HepG2 (cell line): Measurements from ENCODE around the gene KANSL3. TPM values are rescaled to one million over a fixed set of nuclear protein-coding genes. Genes with fewer than 3 reads are reported as not detected.

Experiments
- ATAC-seq: fragments of 200-7000 bp; cut with Tn5 transposase; 3 replicates; pipeline ENCODE4 v1.9.1; 2020; ENCODE audit warnings: mild to moderate bottlenecking, moderate library complexity
- BruUV-seq: library from RNA; stranded (reverse); fragments of 400-500 nt; replicated peaks from 2 replicates; lab custom pipeline; 2021; lab: Mats Ljungman, UMichigan
- CTCF ChIA-PET: fragments of 300-600 bp; formaldehyde crosslinking; extraction: SDS; loops from one replicate; lab custom pipeline; 2021; ENCODE audit warnings: low total read pairs, inconsistent platforms, low intra/inter-chr PET ratio; lab: Yijun Ruan, JAX
- POLR2A ChIA-PET: fragments of 350-600 bp; sonication (Branson Sonifier 250); formaldehyde crosslinking; loops from one replicate; lab custom pipeline; 2020; ENCODE audit warnings: antibody characterized with exemption, inconsistent platforms; lab: Yijun Ruan, JAX
- DNase-seq: peaks from one replicate; pipeline ENCODE4 v3.0.0-alpha.2; 2015; ENCODE audit warnings: low spot score
- FAIRE-seq: peaks from 3 replicates; lab custom pipeline; 2011; peaks lifted over from hg19 to GRCh38; lab: Jason Lieb, UNC
- H2AFZ ChIP-seq: one replicate; pipeline ENCODE4 v1.6.1; 2011; ENCODE audit warnings: low read length, inconsistent platforms
- H3K27ac ChIP-seq: fragments of 300-600 bp; 3 replicates; pipeline ENCODE4 v1.8.0; 2011; ENCODE audit warnings: mixed run types, mild to moderate bottlenecking, mixed read lengths, low read length, inconsistent platforms; ENCODE audit not compliant: insufficient read depth; ENCODE audit errors: extremely low read length
- H3K27me3 ChIP-seq, 2 experiments: fragments of 200-600 bp in 1 of 2; 2 replicates in 1 of 2; 3 replicates in 1 of 2; pipeline versions ENCODE4 v1.6.0 to v1.8.0; 2011; ENCODE audit warnings: low read length in 2 of 2, mild to moderate bottlenecking in 2 of 2, moderate library complexity in 2 of 2, inconsistent platforms in 1 of 2; ENCODE audit not compliant: insufficient read depth in 2 of 2, control insufficient read depth in 1 of 2
- H3K36me3 ChIP-seq, 2 experiments: fragments of 200-600 bp in 1 of 2; replicated peaks in 1 of 2; 2 replicates in 1 of 2; 3 replicates in 1 of 2; pipeline versions ENCODE4 v1.5.1 to v1.8.0; 2011; ENCODE audit warnings: low read length in 2 of 2, inconsistent platforms in 1 of 2; ENCODE audit not compliant: insufficient read depth in 2 of 2, control insufficient read depth in 1 of 2
- H3K4me1 ChIP-seq: 2 replicates; pipeline ENCODE4 v1.5.1; 2012; ENCODE audit warnings: low read length, inconsistent platforms; ENCODE audit not compliant: insufficient read depth
- H3K4me2 ChIP-seq: 2 replicates; pipeline ENCODE4 v1.6.0; 2011; ENCODE audit warnings: low read depth, low read length, inconsistent platforms
- H3K4me3 ChIP-seq, 3 experiments: fragments of 200-600 bp in 1 of 3; sonication (generic), shearing (Covaris generic) in 1 of 3; replicated peaks in 1 of 3; 2 replicates each; pipeline ENCODE4 v1.5.1; 2011 to 2016; ENCODE audit warnings: low read length in 3 of 3, inconsistent platforms in 2 of 3, low read depth in 2 of 3, mild to moderate bottlenecking in 2 of 3, control low read depth in 1 of 3, mixed read lengths in 1 of 3; ENCODE audit not compliant: insufficient read depth in 1 of 3
- H3K79me2 ChIP-seq: one replicate; pipeline ENCODE4 v1.6.1; 2011; ENCODE audit warnings: low read length, inconsistent platforms; ENCODE audit not compliant: insufficient read depth
- H3K9ac ChIP-seq: 2 replicates; pipeline ENCODE4 v1.6.0; 2011; ENCODE audit warnings: mild to moderate bottlenecking, low read depth, low read length, inconsistent platforms; ENCODE audit not compliant: insufficient read depth
- H3K9me3 ChIP-seq: 2 replicates; pipeline ENCODE4 v1.5.1; 2012; ENCODE audit warnings: mild to moderate bottlenecking, low read length
- H4K20me1 ChIP-seq: 2 replicates; pipeline ENCODE4 v1.6.0; 2011; ENCODE audit warnings: inconsistent platforms, mild to moderate bottlenecking, low read length, moderate library complexity; ENCODE audit not compliant: insufficient read depth
- AGO2 ChIP-seq: fragments of 200-400 bp; formaldehyde crosslinking; optimal IDR thresholded peaks from 2 replicates; pipeline ENCODE3; 2017; ENCODE audit warnings: mild to moderate bottlenecking, low read depth, low read length, moderate library complexity
- HNRNPL ChIP-seq: fragments of 200-400 bp; formaldehyde crosslinking; IDR thresholded peaks from 2 replicates; pipeline ENCODE4 v1.6.1; 2017; ENCODE audit warnings: mild to moderate bottlenecking, low read depth, low read length
- KDM5A ChIP-seq: fragments of 200-600 bp; sonication (generic); IDR thresholded peaks from 2 replicates; pipeline ENCODE4 v1.7.0; 2018; ENCODE audit warnings: antibody characterized with exemption, mild to moderate bottlenecking, low read length, borderline replicate concordance
- PAF1 ChIP-seq: IDR thresholded peaks from 2 replicates; pipeline ENCODE4 v1.6.1; 2016; ENCODE audit warnings: missing genetic modification reagents, missing compliant biosample characterization
- RBFOX2 ChIP-seq: fragments of 200-400 bp; formaldehyde crosslinking; IDR thresholded peaks from 2 replicates; pipeline ENCODE4 v1.6.1; 2017; ENCODE audit warnings: low read depth, mild to moderate bottlenecking, low read length
- RXRA ChIP-seq: sonication (generic); formaldehyde crosslinking; IDR thresholded peaks from 2 replicates; pipeline ENCODE4 v1.5.1; 2020; ENCODE audit warnings: missing genetic modification reagents
- WGBS: methylation state at CpG from one replicate; pipeline ENCODE4 v1.1.6; 2017; ENCODE audit warnings: low lambda C conversion rate; 5-methylcytosine and 5-hydroxymethylcytosine counted together
- in situ Hi-C: cut with HindIII; loops from 2 replicates; pipeline ENCODE4 v1.10.0; 2017; ENCODE audit warnings: low pct_unique_long_range_greater_than_20kb; ENCODE audit not compliant: extremely low pct_ligation_motif_present
- intact Hi-C: fragments of 100-400 bp; cut with micrococcal nuclease; formaldehyde crosslinking; loops from one replicate; pipeline ENCODE4 v1.10.0; 2022; ENCODE audit not compliant: unreplicated experiment
- polyA plus RNA-seq, 8 experiments: library from polyadenylated mRNA; depleted of rRNA in 3 of 8; stranded (reverse) in 7 of 8; unstranded in 1 of 8; fragments of >200 nt; fragmentation: Illumina TruSeq in 4 of 8; extraction: Trizol in 4 of 8; gene quantifications; 2 replicates each; pipeline versions ENCODE4 v1.2.1 to v1.2.3, GENCODE V29; 2011 to 2016; ENCODE audit warnings: low read depth in 4 of 8, missing spikeins in 1 of 8, mixed read lengths in 1 of 8; ENCODE audit not compliant: insufficient read depth in 1 of 8
- total RNA-seq, 5 experiments: library from RNA; depleted of rRNA; stranded (reverse); fragments of >200 nt; fragmentation: Illumina TruSeq; extraction: Trizol; gene quantifications; 2 replicates each; pipeline ENCODE4 v1.2.3, GENCODE V29; 2016; ENCODE audit warnings: low read depth in 1 of 5

KANSL3 gene
- total and polyA plus RNA-seq, 2 of the 13 experiments (the other 11 are each of a cell fraction or from before 2014, with no cell fraction given): 20.8 to 37.3 TPM

GRCh38 chr2:96551605-96552314 lies 86.4 kb downstream of the KANSL3 start:
- no peaks in the 10 kb centered on the region for H3K27me3 ChIP-seq
- ChIA-PET CTCF (no interaction called here), POLR2A (interaction anchor here (2.1 to 2.2 kb wide), 2 partner anchors 14 to 264 kb away, joined by 11 to 18 read pairs; partner anchors contain the start of gene CNNM3)
- FAIRE-seq (no peak), ATAC-seq (no peak), DNase-seq (no peak)
- no peaks in the 10 kb centered on the region for H3K79me2 ChIP-seq
- no peak overlapping the region for H2AFZ ChIP-seq
- in situ Hi-C loops: no loop called here
- no peak overlapping the region for H3K4me2 ChIP-seq
- H3K27ac ChIP-seq: no peak overlapping the region
- 96% methylated on average over 23 of the region's 25 CpGs for WGBS
- H3K9ac ChIP-seq: no peak overlapping the region
- no TSS peak for BruUV-seq
- H3K9me3 ChIP-seq: no peaks in the 10 kb centered on the region
- TF ChIP-seq KDM5A (no peak), AGO2 (peak; percentile 45), RXRA (peak; percentile 31; the same call in 1 of the 2 replicates), HNRNPL (0 out of 2 replicates have a peak, but pooled peaks have one; percentile 48), RBFOX2 (peak; percentile 37; the same call in 1 of the 2 replicates), PAF1 (no peak)
- H3K36me3 ChIP-seq: no peaks in the 10 kb centered on the region; a peak in 1 of 5 replicates
- H3K4me1 ChIP-seq: peaks cover 57% of the 10 kb centered on the region
- H4K20me1 ChIP-seq: no peaks in the 10 kb centered on the region
- intact Hi-C loops: loop anchor here (2.0 to 5.0 kb wide), 3 partner anchors 51 to 249 kb away; no protein-coding TSS in a partner anchor
- H3K4me3 ChIP-seq: no peak overlapping the region
